K562 (cell line): ENCODE results near the gene BCL7B. TPM values are rescaled to one million over a fixed set of nuclear protein-coding genes. Genes with fewer than 3 reads are reported as not detected.

Experiments
- CEBPB ChIP-seq: fragments of 450-650 bp; IDR thresholded peaks from 2 replicates; pipeline ENCODE4 v1.6.1; 2016; ENCODE audit warnings: missing genetic modification characterization, missing compliant biosample characterization
- EGR1 ChIP-seq: fragments of 450-650 bp; conservative IDR thresholded peaks from 2 replicates; pipeline ENCODE4 v1.6.1; 2017; ENCODE audit warnings: mild to moderate bottlenecking
- HDAC3 ChIP-seq: fragments of 450-650 bp; IDR thresholded peaks from 2 replicates; pipeline ENCODE4 v1.6.1; 2018; ENCODE audit warnings: borderline replicate concordance, mild to moderate bottlenecking, moderate library complexity; ENCODE audit not compliant: partially characterized antibody
- HLTF ChIP-seq: fragments of 450-650 bp; IDR thresholded peaks from 2 replicates; pipeline ENCODE4 v1.6.1; 2016
- NFRKB ChIP-seq: fragments of 450-650 bp; IDR thresholded peaks from 2 replicates; pipeline ENCODE4 v1.6.1; 2016; ENCODE audit warnings: low read depth
- NR2F6 ChIP-seq: fragments of 450-650 bp; formaldehyde crosslinking; IDR thresholded peaks from 2 replicates; pipeline ENCODE4 v1.4.0; 2020; ENCODE audit warnings: mild to moderate bottlenecking
- NUFIP1 ChIP-seq: fragments of 450-650 bp; IDR thresholded peaks from 2 replicates; pipeline ENCODE4 v1.6.1; 2018; ENCODE audit not compliant: partially characterized antibody
- PHB ChIP-seq: fragments of 250-450 bp; sonication (Bioruptor Pico); IDR thresholded peaks from 2 replicates; pipeline ENCODE4 v1.5.0; 2021
- SAFB2 ChIP-seq: fragments of 200-400 bp; formaldehyde crosslinking; IDR thresholded peaks from 2 replicates; pipeline ENCODE4 v1.6.1; 2018; ENCODE audit warnings: borderline replicate concordance, low read length, low read depth, moderate library complexity; ENCODE audit not compliant: severe bottlenecking
- SRF ChIP-seq, 2 experiments: fragments of 250-450, 450-650 bp in 1 of 2; sonication (Bioruptor Pico) in 1 of 2; sonication (generic) in 1 of 2; formaldehyde crosslinking; IDR thresholded peaks; 2 replicates each; pipeline versions ENCODE4 v1.5.0 to v1.5.1; 2020 to 2022; ENCODE audit warnings: mild to moderate bottlenecking in 1 of 2, missing genetic modification reagents in 1 of 2
- TAF15 ChIP-seq: fragments of 200-400 bp; formaldehyde crosslinking; IDR thresholded peaks from 2 replicates; pipeline ENCODE4 v1.6.1; 2017; ENCODE audit warnings: mild to moderate bottlenecking, low read depth, low read length, moderate library complexity
- U2AF2 ChIP-seq: fragments of 200-400 bp; formaldehyde crosslinking; optimal IDR thresholded peaks from 2 replicates; pipeline ENCODE3; 2017; ENCODE audit warnings: low read depth, mild to moderate bottlenecking, low read length
- ZBTB17 ChIP-seq: fragments of 450-650 bp; formaldehyde crosslinking; IDR thresholded peaks from 2 replicates; pipeline ENCODE4 v1.4.0; 2020; ENCODE audit warnings: mild to moderate bottlenecking
- ZNF143 ChIP-seq: sonication (generic); formaldehyde crosslinking; IDR thresholded peaks from 2 replicates; pipeline ENCODE4 v1.9.0; 2022; ENCODE audit warnings: mild to moderate bottlenecking, missing genetic modification reagents
- ZNF3 ChIP-seq: fragments of 250-450 bp; sonication (Bioruptor Pico); IDR thresholded peaks from 2 replicates; pipeline ENCODE4 v1.5.0; 2021; ENCODE audit warnings: mild to moderate bottlenecking, moderate library complexity
- ZNF696 ChIP-seq: fragments of 250-450 bp; sonication (Bioruptor Pico); conservative IDR thresholded peaks from 2 replicates; pipeline ENCODE4 v1.4.0; 2020; ENCODE audit warnings: mild to moderate bottlenecking, moderate library complexity
- ZNF778 ChIP-seq: fragments of 450-650 bp; formaldehyde crosslinking; IDR thresholded peaks from 2 replicates; pipeline ENCODE4 v1.4.0; 2020; ENCODE audit warnings: mild to moderate bottlenecking, moderate library complexity
- ZNF785 ChIP-seq: fragments of 250-450 bp; sonication (Bioruptor Pico); IDR thresholded peaks from 2 replicates; pipeline ENCODE4 v1.4.0; 2020; ENCODE audit warnings: mild to moderate bottlenecking
- polyA plus RNA-seq, 8 experiments: library from polyadenylated mRNA; depleted of rRNA in 4 of 8; stranded (reverse) in 5 of 8; unstranded in 3 of 8; fragments of >200 nt; fragmentation: Nextera tagmentation in 2 of 8; fragmentation: Illumina TruSeq in 1 of 8; extraction: Ambion mirVana in 2 of 8; extraction: Trizol in 1 of 8; gene quantifications; 2 replicates each; pipeline versions ENCODE4 v1.2.1 to v1.2.3, GENCODE V29; 2011 to 2014; ENCODE audit warnings: inconsistent platforms in 1 of 8, missing spikeins in 1 of 8
- total RNA-seq, 7 experiments: library from RNA; depleted of rRNA in 6 of 7; stranded (reverse); fragments of >200 nt in 6 of 7; fragmentation: Illumina TruSeq in 2 of 7; extraction: Trizol in 2 of 7; gene quantifications; 2 replicates each; pipeline versions ENCODE4 v1.2.1 to v1.2.3, GENCODE V29; 2011 to 2021; ENCODE audit warnings: low replicate concordance in 1 of 7
- TF ChIP-seq, protein P1 (sequence below): fragments of 250-450 bp; sonication (Bioruptor Pico); IDR thresholded peaks from 2 replicates; pipeline ENCODE4 v1.8.0; 2022; ENCODE audit warnings: inconsistent platforms, mild to moderate bottlenecking, moderate library complexity, borderline replicate concordance
- TF ChIP-seq, protein P2 (sequence below): fragments of 450-650 bp; IDR thresholded peaks from 2 replicates; pipeline ENCODE4 v1.6.1; 2016; ENCODE audit warnings: antibody characterized with exemption
- TF ChIP-seq, protein P3 (sequence below): sonication (generic); formaldehyde crosslinking; IDR thresholded peaks from 2 replicates; pipeline ENCODE4 v1.8.0; 2023; ENCODE audit warnings: mild to moderate bottlenecking, missing genetic modification reagents
- TF ChIP-seq, protein P4 (sequence below): fragments of 150-350 bp; conservative IDR thresholded peaks from 2 replicates; pipeline ENCODE4 v1.6.1; 2014; ENCODE audit warnings: low read length

The BCL7B gene
- total and polyA plus RNA-seq, 9 of the 15 experiments (the other 6 are each of a cell fraction or from before 2014, with no cell fraction given) = 10.0 to 73.2 (median 32.9) TPM

DNA sequence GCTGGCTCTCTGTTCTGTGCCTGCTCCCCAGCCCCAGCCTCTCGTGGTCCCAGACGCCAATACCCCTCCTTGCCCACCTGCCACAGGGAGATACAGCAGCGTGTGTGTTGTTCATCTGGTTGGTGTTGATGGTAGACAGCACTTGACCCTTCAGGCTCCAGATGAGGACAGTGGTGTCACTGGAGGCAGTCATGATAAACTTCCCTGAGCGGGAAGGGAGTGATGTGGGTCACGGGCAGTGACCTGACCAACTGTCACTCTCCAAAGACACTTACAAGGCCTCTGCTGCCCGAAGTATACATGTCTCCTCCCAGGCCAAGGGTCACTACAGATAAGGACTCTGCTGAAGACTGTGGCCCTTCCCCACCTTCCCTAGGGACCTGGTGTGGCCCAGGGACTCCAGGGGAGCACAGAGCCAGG lies 15.3 kb upstream of the BCL7B start (continued):
- no peak for TF ChIP-seq U2AF2
- no peak for TF ChIP-seq SRF (CRISPR knock-in tag; IDR thresholded peaks at IDR 0.05)
- no peak for TF ChIP-seq NUFIP1
- TF ChIP-seq, protein P1, sequence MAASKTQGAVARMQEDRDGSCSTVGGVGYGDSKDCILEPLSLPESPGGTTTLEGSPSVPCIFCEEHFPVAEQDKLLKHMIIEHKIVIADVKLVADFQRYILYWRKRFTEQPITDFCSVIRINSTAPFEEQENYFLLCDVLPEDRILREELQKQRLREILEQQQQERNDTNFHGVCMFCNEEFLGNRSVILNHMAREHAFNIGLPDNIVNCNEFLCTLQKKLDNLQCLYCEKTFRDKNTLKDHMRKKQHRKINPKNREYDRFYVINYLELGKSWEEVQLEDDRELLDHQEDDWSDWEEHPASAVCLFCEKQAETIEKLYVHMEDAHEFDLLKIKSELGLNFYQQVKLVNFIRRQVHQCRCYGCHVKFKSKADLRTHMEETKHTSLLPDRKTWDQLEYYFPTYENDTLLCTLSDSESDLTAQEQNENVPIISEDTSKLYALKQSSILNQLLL (CRISPR knock-in tag) = no peak
- TF ChIP-seq NFRKB = no peak
- TF ChIP-seq TAF15 = no peak
- no peak for TF ChIP-seq SAFB2
- TF ChIP-seq ZNF143 (CRISPR knock-in tag) = no peak
- TF ChIP-seq, protein P2, sequence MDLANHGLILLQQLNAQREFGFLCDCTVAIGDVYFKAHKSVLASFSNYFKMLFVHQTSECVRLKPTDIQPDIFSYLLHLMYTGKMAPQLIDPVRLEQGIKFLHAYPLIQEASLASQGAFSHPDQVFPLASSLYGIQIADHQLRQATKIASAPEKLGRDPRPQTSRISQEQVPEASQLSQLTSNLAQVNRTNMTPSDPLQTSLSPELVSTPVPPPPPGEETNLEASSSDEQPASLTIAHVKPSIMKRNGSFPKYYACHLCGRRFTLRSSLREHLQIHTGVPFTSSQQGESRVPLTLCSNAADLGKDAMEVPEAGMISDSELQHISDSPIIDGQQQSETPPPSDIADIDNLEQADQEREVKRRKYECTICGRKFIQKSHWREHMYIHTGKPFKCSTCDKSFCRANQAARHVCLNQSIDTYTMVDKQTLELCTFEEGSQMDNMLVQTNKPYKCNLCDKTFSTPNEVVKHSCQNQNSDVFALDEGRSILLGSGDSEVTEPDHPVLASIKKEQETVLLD = peak; percentile 80; the same call in 1 of the 2 replicates
- no peak for TF ChIP-seq PHB
- no peak for TF ChIP-seq ZNF696
- no peak; the same call in 1 of the 2 replicates for TF ChIP-seq EGR1
- TF ChIP-seq ZNF778 (CRISPR knock-in tag) = no peak
- no peak for TF ChIP-seq ZBTB17 (CRISPR knock-in tag)
- no peak for TF ChIP-seq ZNF3 (CRISPR knock-in tag)
- no peak for TF ChIP-seq ZNF785 (CRISPR knock-in tag)
- 0 out of 2 replicates have a peak, but pooled peaks have one; percentile 4 for TF ChIP-seq CEBPB (tag)
- TF ChIP-seq NR2F6 (CRISPR knock-in tag) = no peak
- TF ChIP-seq HDAC3 = peak; percentile 42
- TF ChIP-seq, protein P3, sequence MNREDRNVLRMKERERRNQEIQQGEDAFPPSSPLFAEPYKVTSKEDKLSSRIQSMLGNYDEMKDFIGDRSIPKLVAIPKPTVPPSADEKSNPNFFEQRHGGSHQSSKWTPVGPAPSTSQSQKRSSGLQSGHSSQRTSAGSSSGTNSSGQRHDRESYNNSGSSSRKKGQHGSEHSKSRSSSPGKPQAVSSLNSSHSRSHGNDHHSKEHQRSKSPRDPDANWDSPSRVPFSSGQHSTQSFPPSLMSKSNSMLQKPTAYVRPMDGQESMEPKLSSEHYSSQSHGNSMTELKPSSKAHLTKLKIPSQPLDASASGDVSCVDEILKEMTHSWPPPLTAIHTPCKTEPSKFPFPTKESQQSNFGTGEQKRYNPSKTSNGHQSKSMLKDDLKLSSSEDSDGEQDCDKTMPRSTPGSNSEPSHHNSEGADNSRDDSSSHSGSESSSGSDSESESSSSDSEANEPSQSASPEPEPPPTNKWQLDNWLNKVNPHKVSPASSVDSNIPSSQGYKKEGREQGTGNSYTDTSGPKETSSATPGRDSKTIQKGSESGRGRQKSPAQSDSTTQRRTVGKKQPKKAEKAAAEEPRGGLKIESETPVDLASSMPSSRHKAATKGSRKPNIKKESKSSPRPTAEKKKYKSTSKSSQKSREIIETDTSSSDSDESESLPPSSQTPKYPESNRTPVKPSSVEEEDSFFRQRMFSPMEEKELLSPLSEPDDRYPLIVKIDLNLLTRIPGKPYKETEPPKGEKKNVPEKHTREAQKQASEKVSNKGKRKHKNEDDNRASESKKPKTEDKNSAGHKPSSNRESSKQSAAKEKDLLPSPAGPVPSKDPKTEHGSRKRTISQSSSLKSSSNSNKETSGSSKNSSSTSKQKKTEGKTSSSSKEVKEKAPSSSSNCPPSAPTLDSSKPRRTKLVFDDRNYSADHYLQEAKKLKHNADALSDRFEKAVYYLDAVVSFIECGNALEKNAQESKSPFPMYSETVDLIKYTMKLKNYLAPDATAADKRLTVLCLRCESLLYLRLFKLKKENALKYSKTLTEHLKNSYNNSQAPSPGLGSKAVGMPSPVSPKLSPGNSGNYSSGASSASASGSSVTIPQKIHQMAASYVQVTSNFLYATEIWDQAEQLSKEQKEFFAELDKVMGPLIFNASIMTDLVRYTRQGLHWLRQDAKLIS (CRISPR knock-in tag) = no peak
- TF ChIP-seq, protein P4, sequence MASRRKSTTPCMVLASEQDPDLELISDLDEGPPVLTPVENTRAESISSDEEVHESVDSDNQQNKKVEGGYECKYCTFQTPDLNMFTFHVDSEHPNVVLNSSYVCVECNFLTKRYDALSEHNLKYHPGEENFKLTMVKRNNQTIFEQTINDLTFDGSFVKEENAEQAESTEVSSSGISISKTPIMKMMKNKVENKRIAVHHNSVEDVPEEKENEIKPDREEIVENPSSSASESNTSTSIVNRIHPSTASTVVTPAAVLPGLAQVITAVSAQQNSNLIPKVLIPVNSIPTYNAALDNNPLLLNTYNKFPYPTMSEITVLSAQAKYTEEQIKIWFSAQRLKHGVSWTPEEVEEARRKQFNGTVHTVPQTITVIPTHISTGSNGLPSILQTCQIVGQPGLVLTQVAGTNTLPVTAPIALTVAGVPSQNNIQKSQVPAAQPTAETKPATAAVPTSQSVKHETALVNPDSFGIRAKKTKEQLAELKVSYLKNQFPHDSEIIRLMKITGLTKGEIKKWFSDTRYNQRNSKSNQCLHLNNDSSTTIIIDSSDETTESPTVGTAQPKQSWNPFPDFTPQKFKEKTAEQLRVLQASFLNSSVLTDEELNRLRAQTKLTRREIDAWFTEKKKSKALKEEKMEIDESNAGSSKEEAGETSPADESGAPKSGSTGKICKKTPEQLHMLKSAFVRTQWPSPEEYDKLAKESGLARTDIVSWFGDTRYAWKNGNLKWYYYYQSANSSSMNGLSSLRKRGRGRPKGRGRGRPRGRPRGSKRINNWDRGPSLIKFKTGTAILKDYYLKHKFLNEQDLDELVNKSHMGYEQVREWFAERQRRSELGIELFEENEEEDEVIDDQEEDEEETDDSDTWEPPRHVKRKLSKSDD = no peak
- no peak for TF ChIP-seq HLTF
